OCI-LY1 (cell line): Measurements from ENCODE around the gene CRYBA1.

Experiments used
- H2AFZ ChIP-seq: fragments of 200-600 bp; sonication (generic), shearing (Covaris generic); 2 replicates; pipeline ENCODE4 v1.6.0; 2014; ENCODE audit warnings: antibody characterized with exemption, mild to moderate bottlenecking, low read length
- H3F3A ChIP-seq: fragments of 200-600 bp; sonication (generic), shearing (Covaris generic); 2 replicates; pipeline ENCODE4 v1.6.0; 2014; ENCODE audit warnings: mild to moderate bottlenecking, antibody characterized with exemption, low read length, moderate library complexity; ENCODE audit not compliant: insufficient read depth
- H3K27ac ChIP-seq: fragments of 200-600 bp; sonication (generic); 2 replicates; pipeline ENCODE4 v1.5.1; 2014; ENCODE audit warnings: low read length, mixed run types, mild to moderate bottlenecking, low read depth; ENCODE audit not compliant: poor library complexity, severe bottlenecking
- H3K27me3 ChIP-seq: fragments of 200-600 bp; sonication (generic); 2 replicates; pipeline ENCODE4 v1.6.0; 2014; ENCODE audit warnings: antibody characterized with exemption, mild to moderate bottlenecking, low read length, moderate library complexity; ENCODE audit not compliant: insufficient read depth
- H3K36me3 ChIP-seq: fragments of 200-600 bp; sonication (generic); 2 replicates; pipeline ENCODE4 v1.6.1; 2014; ENCODE audit warnings: mild to moderate bottlenecking, antibody characterized with exemption, low read length, moderate library complexity, mixed read lengths; ENCODE audit not compliant: insufficient read depth
- H3K4me1 ChIP-seq: fragments of 200-600 bp; sonication (generic); 2 replicates; pipeline ENCODE4 v1.5.1; 2014; ENCODE audit warnings: mild to moderate bottlenecking, low read length, moderate library complexity; ENCODE audit not compliant: insufficient read depth, severe bottlenecking
- H3K4me2 ChIP-seq: fragments of 200-600 bp; sonication (generic), shearing (Covaris generic); 2 replicates; pipeline ENCODE4 v1.6.1; 2014; ENCODE audit warnings: low read length
- H3K4me3 ChIP-seq: fragments of 200-600 bp; sonication (generic); 2 replicates; pipeline ENCODE4 v1.5.1; 2014; ENCODE audit warnings: low read length, low read depth, mild to moderate bottlenecking, mixed read lengths; ENCODE audit not compliant: poor library complexity, severe bottlenecking
- H3K79me2 ChIP-seq: fragments of 200-600 bp; shearing (Covaris generic); 2 replicates; pipeline ENCODE4 v1.6.1; 2016; ENCODE audit warnings: mixed run types, low read length, mixed read lengths; ENCODE audit not compliant: insufficient read depth
- H3K9ac ChIP-seq: fragments of 200-600 bp; sonication (generic), shearing (Covaris generic); 2 replicates; pipeline ENCODE4 v1.6.1; 2014; ENCODE audit warnings: mild to moderate bottlenecking, low read length, mixed read lengths
- H3K9me2 ChIP-seq: fragments of 200-600 bp; sonication (generic), shearing (Covaris generic); 2 replicates; pipeline ENCODE4 v1.6.1; 2014; ENCODE audit warnings: low read depth, mild to moderate bottlenecking, low read length, mixed read lengths
- H3K9me3 ChIP-seq: fragments of 200-600 bp; shearing (Covaris generic); 2 replicates; pipeline ENCODE4 v1.6.1; 2014; ENCODE audit warnings: low read length, mixed read lengths
- H4K20me1 ChIP-seq: fragments of 200-600 bp; sonication (generic), shearing (Covaris generic); 2 replicates; pipeline ENCODE4 v1.6.0; 2016; ENCODE audit warnings: mild to moderate bottlenecking, low read length; ENCODE audit not compliant: insufficient read depth
- CTCF ChIP-seq: fragments of 200-600 bp; sonication (generic), shearing (Covaris generic); IDR thresholded peaks from 2 replicates; pipeline ENCODE4 v1.5.1; 2017; ENCODE audit warnings: mild to moderate bottlenecking, antibody characterized with exemption, low read length, moderate library complexity, mixed read lengths
- EZH2 ChIP-seq: fragments of 200-600 bp; sonication (generic), shearing (Covaris generic); IDR thresholded peaks from 2 replicates; pipeline ENCODE4 v1.8.0; 2017; ENCODE audit warnings: borderline replicate concordance, mixed run types, mild to moderate bottlenecking, antibody characterized with exemption, low read length, moderate library complexity, mixed read lengths

CRYBA1 gene

GRCh38 chr17:29283496-29283895, 36.8 kb downstream of the CRYBA1 start:
- no peak overlapping the region for H2AFZ ChIP-seq
- H3K27ac ChIP-seq, result no peak overlapping the region
- no peaks in the 10 kb centered on the region for H3K9me2 ChIP-seq
- peaks cover 100% of the 10 kb centered on the region for H3K36me3 ChIP-seq
- no peaks in the 10 kb centered on the region for H3K4me1 ChIP-seq
- peaks cover 46% of the 10 kb centered on the region for H3K9me3 ChIP-seq
- H3K4me2 ChIP-seq, result no peak overlapping the region
- no peaks in the 10 kb centered on the region for H3K27me3 ChIP-seq
- H3K79me2 ChIP-seq, result peaks cover 91% of the 10 kb centered on the region
- 0 out of 2 replicates have a peak, but pooled peaks cover 3% of the 10 kb centered on the region for H4K20me1 ChIP-seq
- no peak overlapping the region for H3K4me3 ChIP-seq
- H3K9ac ChIP-seq, result no peak overlapping the region
- H3F3A ChIP-seq, result no peaks in the 10 kb centered on the region; the same call in 1 of the 2 replicates
- TF ChIP-seq EZH2 (no peak), CTCF (no peak)

GRCh38 chr17:29283961-29284360, 37.3 kb downstream of the CRYBA1 start:
- Histone ChIP-seq H3K79me2 (peaks cover 91% of the 10 kb centered on the region), H3K27me3 (no peaks in the 10 kb centered on the region), H3K4me2 (no peak overlapping the region), H3K4me1 (no peaks in the 10 kb centered on the region), H3K9ac (no peak overlapping the region), H3F3A (no peaks in the 10 kb centered on the region; the same call in 1 of the 2 replicates), H3K9me3 (peaks cover 41% of the 10 kb centered on the region), H4K20me1 (0 out of 2 replicates have a peak, but pooled peaks cover 3% of the 10 kb centered on the region), H3K4me3 (no peak overlapping the region), H2AFZ (no peak overlapping the region), H3K36me3 (peaks cover 100% of the 10 kb centered on the region), H3K27ac (no peak overlapping the region), H3K9me2 (no peaks in the 10 kb centered on the region)
- no peak for TF ChIP-seq EZH2
- TF ChIP-seq CTCF, result no peak

GRCh38 chr17:29289852-29290251, 43.2 kb downstream of the CRYBA1 start:
- Histone ChIP-seq H3K27me3 (no peaks in the 10 kb centered on the region), H3K36me3 (peaks cover 63% of the 10 kb centered on the region), H3K4me2 (no peak overlapping the region), H3K9me3 (peaks cover 14% of the 10 kb centered on the region), H3K79me2 (peaks cover 80% of the 10 kb centered on the region), H3F3A (no peaks in the 10 kb centered on the region), H3K4me1 (peaks cover 25% of the 10 kb centered on the region), H3K4me3 (no peak overlapping the region), H4K20me1 (0 out of 2 replicates have a peak, but pooled peaks cover 3% of the 10 kb centered on the region), H2AFZ (no peak overlapping the region), H3K27ac (no peak overlapping the region), H3K9ac (no peak overlapping the region), H3K9me2 (no peaks in the 10 kb centered on the region)
- no peak for TF ChIP-seq EZH2
- no peak for TF ChIP-seq CTCF
